ENCODE results near the gene LAMA2. TPM values are rescaled to one million over a fixed set of nuclear protein-coding genes. Genes with fewer than 3 reads are reported as not detected.

The LAMA2 gene
- total RNA-seq, 4 donors from 2014 or later: 1.7 to 112 (median 19.6) TPM

DNA sequence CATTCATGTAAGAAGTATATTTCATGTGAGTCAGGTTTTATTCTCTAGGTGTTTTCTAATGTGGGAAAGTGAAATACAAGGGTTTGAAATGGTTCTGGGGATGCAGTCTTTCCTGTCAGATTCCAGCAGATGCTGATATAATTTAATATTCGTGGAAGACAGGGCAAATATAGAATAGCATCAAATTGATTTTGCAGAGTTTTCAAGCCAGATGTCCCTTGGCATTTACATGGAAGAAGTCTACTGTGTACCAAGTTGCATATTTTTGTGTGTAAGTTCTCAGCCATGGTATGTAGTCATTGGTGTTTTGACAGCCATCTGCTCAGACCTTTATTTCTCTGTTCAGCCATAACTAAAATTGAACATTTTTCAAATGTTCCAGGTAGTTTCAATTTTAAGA, 143.7 kb downstream of the LAMA2 start:
- intact Hi-C loops (cut with DNase I): no loop called here
- DNase-seq: no peak
- 52 to 71% methylated on average over 1 of the region's 1 CpG for WGBS, 2 donors
- H3K4me3 ChIP-seq: no peak overlapping the region
- H3K27ac ChIP-seq: no peak overlapping the region
- H3K36me3 ChIP-seq: no peaks in the 10 kb centered on the region
- H3K9me3 ChIP-seq: no peaks in the 10 kb centered on the region
- no peaks in the 10 kb centered on the region for H3K27me3 ChIP-seq
- no peaks in the 10 kb centered on the region for H3K4me1 ChIP-seq
- TF ChIP-seq POLR2A (IDR thresholded peaks at IDR 0.05): no peak
- TF ChIP-seq, protein P1, sequence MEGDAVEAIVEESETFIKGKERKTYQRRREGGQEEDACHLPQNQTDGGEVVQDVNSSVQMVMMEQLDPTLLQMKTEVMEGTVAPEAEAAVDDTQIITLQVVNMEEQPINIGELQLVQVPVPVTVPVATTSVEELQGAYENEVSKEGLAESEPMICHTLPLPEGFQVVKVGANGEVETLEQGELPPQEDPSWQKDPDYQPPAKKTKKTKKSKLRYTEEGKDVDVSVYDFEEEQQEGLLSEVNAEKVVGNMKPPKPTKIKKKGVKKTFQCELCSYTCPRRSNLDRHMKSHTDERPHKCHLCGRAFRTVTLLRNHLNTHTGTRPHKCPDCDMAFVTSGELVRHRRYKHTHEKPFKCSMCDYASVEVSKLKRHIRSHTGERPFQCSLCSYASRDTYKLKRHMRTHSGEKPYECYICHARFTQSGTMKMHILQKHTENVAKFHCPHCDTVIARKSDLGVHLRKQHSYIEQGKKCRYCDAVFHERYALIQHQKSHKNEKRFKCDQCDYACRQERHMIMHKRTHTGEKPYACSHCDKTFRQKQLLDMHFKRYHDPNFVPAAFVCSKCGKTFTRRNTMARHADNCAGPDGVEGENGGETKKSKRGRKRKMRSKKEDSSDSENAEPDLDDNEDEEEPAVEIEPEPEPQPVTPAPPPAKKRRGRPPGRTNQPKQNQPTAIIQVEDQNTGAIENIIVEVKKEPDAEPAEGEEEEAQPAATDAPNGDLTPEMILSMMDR (IDR thresholded peaks at IDR 0.05): no peak

DNA sequence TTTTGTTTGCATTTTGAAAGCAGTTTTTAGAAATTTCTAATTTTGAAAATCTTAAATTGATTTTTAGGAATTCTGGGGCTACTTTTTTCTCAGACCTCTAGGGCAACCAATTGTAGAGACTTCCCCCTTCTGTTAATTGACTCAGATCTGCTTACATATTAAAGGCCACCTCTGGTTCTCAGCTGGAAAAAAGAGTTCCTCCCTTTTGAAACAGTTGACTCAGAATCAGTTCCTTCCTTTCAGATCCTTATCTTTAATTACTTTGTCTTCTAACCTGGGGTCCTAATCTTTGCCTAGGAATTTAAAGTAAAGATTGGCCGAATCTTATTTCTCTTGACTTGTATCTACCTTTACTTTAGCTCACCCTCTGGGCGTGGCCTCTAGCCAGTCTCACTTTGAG, 146.8 kb downstream of the LAMA2 start:
- H3K36me3 ChIP-seq: no peaks in the 10 kb centered on the region
- intact Hi-C loops (cut with DNase I): no loop called here
- DNase-seq: no peak
- TF ChIP-seq POLR2A (IDR thresholded peaks at IDR 0.05): no peak
- TF ChIP-seq, protein P1 (IDR thresholded peaks at IDR 0.05): no peak
- H3K4me3 ChIP-seq: no peak overlapping the region
- no peaks in the 10 kb centered on the region for H3K27me3 ChIP-seq
- H3K27ac ChIP-seq: no peak overlapping the region
- 58 to 79% methylated on average over 2 of the region's 2 CpGs for WGBS, 2 donors
- H3K4me1 ChIP-seq: peaks cover 0 to 3% (median 0%) of the 10 kb centered on the region in 3 donors
- H3K9me3 ChIP-seq: no peaks in the 10 kb centered on the region

DNA sequence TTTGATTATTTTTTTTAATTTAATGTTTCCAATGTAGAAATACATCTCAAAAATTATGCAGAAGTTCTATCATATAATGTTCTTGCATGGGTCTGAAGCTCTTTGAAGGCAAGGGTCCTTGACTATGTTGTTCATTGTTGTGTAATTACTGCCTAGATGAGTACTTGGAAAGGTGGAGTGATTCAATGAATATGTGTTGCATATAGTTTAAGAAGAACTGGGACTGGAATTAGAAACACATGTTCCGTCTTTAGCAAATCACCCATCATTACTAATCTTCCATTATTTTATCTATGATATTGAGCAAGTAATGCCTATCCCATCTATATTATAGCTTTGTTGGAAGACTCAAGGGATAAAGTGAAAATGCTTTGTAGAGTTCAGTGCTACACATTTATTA, 147.3 kb downstream of the LAMA2 start:
- 86 to 100% methylated on average over 1 of the region's 1 CpG for WGBS, 2 donors
- Histone ChIP-seq H3K36me3 (no peaks in the 10 kb centered on the region), H3K27ac (no peak overlapping the region), H3K4me1 (peaks cover 0 to 3% (median 0%) of the 10 kb centered on the region in 3 donors), H3K9me3 (no peaks in the 10 kb centered on the region), H3K27me3 (no peaks in the 10 kb centered on the region), H3K4me3 (no peak overlapping the region)
- TF ChIP-seq, protein P1 (IDR thresholded peaks at IDR 0.05): no peak
- no peak for TF ChIP-seq POLR2A (IDR thresholded peaks at IDR 0.05)
- intact Hi-C loops (cut with DNase I): no loop called here
- no peak for DNase-seq

DNA sequence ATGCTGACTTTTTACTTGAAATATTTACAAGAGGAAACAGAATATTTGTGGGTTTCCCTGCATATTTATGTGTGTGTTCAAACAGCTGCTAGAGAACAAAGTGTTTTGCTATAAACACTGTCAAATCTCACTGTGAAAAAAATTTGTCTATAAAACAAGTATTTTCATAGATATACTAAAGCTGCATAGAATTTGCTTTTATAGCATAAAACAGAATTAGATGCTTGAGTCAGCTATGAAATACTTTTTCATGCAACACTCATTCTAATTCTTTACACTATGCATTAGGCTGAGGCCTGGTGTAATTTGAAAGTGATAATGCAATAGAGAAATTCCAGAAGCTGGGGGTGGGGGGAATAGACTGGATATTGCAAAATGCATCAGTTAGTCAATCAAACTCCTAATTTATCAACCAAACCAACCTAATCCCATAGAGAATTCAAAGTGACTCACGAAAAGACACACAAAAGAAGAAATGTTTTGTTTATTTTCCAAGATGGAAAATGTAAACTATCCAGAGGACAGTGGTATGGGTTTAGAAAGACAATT, 148.2 kb downstream of the LAMA2 start:
- no peak overlapping the region for H3K27ac ChIP-seq
- WGBS, 2 donors: 38 to 53% methylated on average over 1 of the region's 1 CpG
- intact Hi-C loops (cut with DNase I): no loop called here
- H3K36me3 ChIP-seq: no peaks in the 10 kb centered on the region
- no peak for TF ChIP-seq POLR2A (IDR thresholded peaks at IDR 0.05)
- TF ChIP-seq, protein P1 (IDR thresholded peaks at IDR 0.05): no peak
- no peak overlapping the region for H3K4me3 ChIP-seq
- DNase-seq: no peak
- no peaks in the 10 kb centered on the region for H3K9me3 ChIP-seq
- H3K27me3 ChIP-seq: no peaks in the 10 kb centered on the region
- peaks cover 0 to 3% (median 0%) of the 10 kb centered on the region in 3 donors for H3K4me1 ChIP-seq

DNA sequence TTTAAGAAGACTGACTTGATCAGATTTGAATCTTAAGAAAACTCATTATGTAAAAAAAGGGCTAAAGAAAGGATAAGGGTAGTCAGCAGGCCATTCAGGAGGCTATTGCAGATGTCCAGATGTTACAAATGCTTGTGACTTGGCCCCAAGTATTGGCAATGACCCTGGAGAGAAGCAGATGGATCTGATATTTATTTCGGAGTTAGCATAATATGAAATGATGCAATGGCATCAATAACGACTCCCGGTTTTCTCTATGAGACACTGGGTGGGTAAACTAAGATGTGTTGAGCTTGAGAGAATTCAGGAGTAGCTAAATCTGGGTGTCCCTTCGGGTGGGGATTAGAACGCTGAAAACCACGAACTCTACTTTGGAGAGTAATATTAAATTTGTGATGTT, 149.7 kb downstream of the LAMA2 start:
- no peak for DNase-seq
- 79 to 87% methylated on average over 6 of the region's 6 CpGs for whole genome bisulfite sequencing, 2 donors
- Histone ChIP-seq H3K9me3 (no peaks in the 10 kb centered on the region), H3K36me3 (no peaks in the 10 kb centered on the region), H3K4me3 (no peak overlapping the region), H3K4me1 (peaks cover 0 to 3% (median 0%) of the 10 kb centered on the region in 3 donors), H3K27me3 (no peaks in the 10 kb centered on the region), H3K27ac (peak overlapping the region in 3 of 4 donors; percentile 12 to 57 (median 27))
- intact Hi-C loops (cut with DNase I): no loop called here
- TF ChIP-seq, protein P1 (IDR thresholded peaks at IDR 0.05): no peak
- TF ChIP-seq POLR2A (IDR thresholded peaks at IDR 0.05): no peak
